SK-N-SH (cell line): Measurements from ENCODE around the gene ERC2. TPM values are rescaled to one million over a fixed set of nuclear protein-coding genes. Genes with fewer than 3 reads are reported as not detected.

ENCODE experiments used
- CTCF ChIA-PET: fragments of 300-600, 350-600 bp; formaldehyde crosslinking; extraction: SDS; loops from one replicate; lab custom pipeline; 2021; lab: Yijun Ruan, JAX
- POLR2A ChIA-PET: fragments of 350-600 bp; sonication (Branson Sonifier 250); formaldehyde crosslinking; extraction: SDS; loops from one replicate; lab custom pipeline; 2020; ENCODE audit warnings: antibody characterized with exemption, inconsistent platforms; lab: Yijun Ruan, JAX
- DNase-seq: peaks from one replicate; pipeline ENCODE4 v3.0.0; 2012
- H2AFZ ChIP-seq: fragments of 200-600 bp; sonication (generic); 2 replicates; pipeline ENCODE4 v1.8.1; 2016; ENCODE audit warnings: antibody characterized with exemption, mild to moderate bottlenecking, low read depth
- H3F3A ChIP-seq: fragments of 200-600 bp; sonication (generic); replicated peaks from 2 replicates; pipeline ENCODE3; 2016; ENCODE audit warnings: antibody characterized with exemption, mild to moderate bottlenecking; ENCODE audit not compliant: insufficient read depth
- H3K27ac ChIP-seq, 2 experiments: fragments of 200-500 bp in 1 of 2; fragments of 200-600 bp in 1 of 2; sonication (Bioruptor generic) in 1 of 2; sonication (generic), shearing (Covaris generic) in 1 of 2; 2 replicates each; pipeline versions ENCODE4 v1.5.1 to v1.6.1; 2014 to 2016; ENCODE audit warnings: low read depth in 2 of 2, inconsistent platforms in 1 of 2, low read length in 1 of 2, mild to moderate bottlenecking in 1 of 2, mixed read lengths in 1 of 2
- H3K27me3 ChIP-seq: fragments of 200-600 bp; sonication (generic), shearing (Covaris generic); 2 replicates; pipeline ENCODE4 v1.6.1; 2016; ENCODE audit warnings: mixed run types; ENCODE audit not compliant: insufficient read depth
- H3K36me3 ChIP-seq, 2 experiments: fragments of 200-500 bp in 1 of 2; fragments of 200-600 bp in 1 of 2; sonication (Bioruptor generic) in 1 of 2; sonication (generic) in 1 of 2; replicated peaks in 1 of 2; 2 replicates each; pipeline versions ENCODE3 to v1.5.1; 2014 to 2016; ENCODE audit warnings: low read length in 1 of 2, mild to moderate bottlenecking in 1 of 2; ENCODE audit not compliant: insufficient read depth in 2 of 2, control insufficient read depth in 1 of 2
- H3K4me1 ChIP-seq, 2 experiments: fragments of 200-500 bp in 1 of 2; fragments of 200-600 bp in 1 of 2; sonication (Bioruptor generic) in 1 of 2; sonication (generic), shearing (Covaris generic) in 1 of 2; 2 replicates each; pipeline versions ENCODE4 v1.5.1 to v1.6.1; 2014 to 2016; ENCODE audit warnings: low read depth in 1 of 2, low read length in 1 of 2, mixed run types in 1 of 2; ENCODE audit not compliant: insufficient read depth in 2 of 2, control insufficient read depth in 1 of 2
- H3K4me2 ChIP-seq: fragments of 200-600 bp; sonication (generic), shearing (Covaris generic); 2 replicates; pipeline ENCODE4 v1.6.1; 2017; ENCODE audit warnings: mixed run types
- H3K4me3 ChIP-seq, 2 experiments: fragments of 200-500 bp in 1 of 2; fragments of 200-600 bp in 1 of 2; sonication (Bioruptor generic) in 1 of 2; sonication (generic), shearing (Covaris generic) in 1 of 2; 2 replicates each; pipeline versions ENCODE4 v1.5.1 to v1.8.1; 2014 to 2016; ENCODE audit warnings: low read depth in 2 of 2, inconsistent platforms in 1 of 2, low read length in 1 of 2, mild to moderate bottlenecking in 1 of 2, mixed read lengths in 1 of 2, moderate library complexity in 1 of 2
- H3K79me2 ChIP-seq: fragments of 200-600 bp; sonication (generic); 2 replicates; pipeline ENCODE4 v1.8.1; 2017; ENCODE audit warnings: mild to moderate bottlenecking; ENCODE audit not compliant: insufficient read depth
- H3K9ac ChIP-seq: fragments of 200-600 bp; sonication (generic); 2 replicates; pipeline ENCODE4 v1.6.1; 2017; ENCODE audit warnings: mixed run types
- H3K9me2 ChIP-seq: fragments of 200-600 bp; sonication (generic); 2 replicates; pipeline ENCODE4 v1.6.1; 2017; ENCODE audit warnings: mixed run types
- H3K9me3 ChIP-seq: fragments of 200-600 bp; sonication (generic); 2 replicates; pipeline ENCODE4 v1.6.1; 2017; ENCODE audit warnings: mixed run types, mild to moderate bottlenecking, moderate library complexity
- H4K20me1 ChIP-seq: fragments of 200-600 bp; sonication (generic); 2 replicates; pipeline ENCODE4 v1.6.1; 2017; ENCODE audit warnings: mild to moderate bottlenecking, mixed run types; ENCODE audit not compliant: insufficient read depth
- FOSL2 ChIP-seq: IDR thresholded peaks from 2 replicates; pipeline ENCODE4 v1.4.0; 2012; ENCODE audit warnings: low read depth, mild to moderate bottlenecking, moderate library complexity, borderline replicate concordance
- GATA2 ChIP-seq: sonication (generic); formaldehyde crosslinking; IDR thresholded peaks from 2 replicates; pipeline ENCODE4 v1.5.0; 2020; ENCODE audit warnings: mild to moderate bottlenecking, missing genetic modification reagents
- JUND ChIP-seq: IDR thresholded peaks from 2 replicates; pipeline ENCODE4 v1.4.0; 2012
- MAX ChIP-seq: IDR thresholded peaks from 2 replicates; pipeline ENCODE4 v1.4.0; 2012; ENCODE audit warnings: low read depth
- MEF2A ChIP-seq: IDR thresholded peaks from 2 replicates; pipeline ENCODE4 v1.4.0; 2012; ENCODE audit warnings: low read depth, borderline replicate concordance
- NRF1 ChIP-seq: IDR thresholded peaks from 2 replicates; pipeline ENCODE4 v1.6.1; 2012; ENCODE audit warnings: low read depth, mild to moderate bottlenecking, low read length
- RAD21 ChIP-seq: IDR thresholded peaks from 2 replicates; pipeline ENCODE4 v1.6.1; 2012; ENCODE audit warnings: mild to moderate bottlenecking, low read length
- RCOR1 ChIP-seq: fragments of 150-350 bp; IDR thresholded peaks from 2 replicates; pipeline ENCODE4 v1.6.1; 2017; ENCODE audit warnings: antibody characterized with exemption, low read length
- REST ChIP-seq: IDR thresholded peaks from 2 replicates; pipeline ENCODE4 v1.6.1; 2012; ENCODE audit warnings: mild to moderate bottlenecking, low read depth, low read length, moderate library complexity
- RXRA ChIP-seq: IDR thresholded peaks from 2 replicates; pipeline ENCODE4 v1.4.0; 2012; ENCODE audit warnings: low read depth, mild to moderate bottlenecking, borderline replicate concordance
- TEAD4 ChIP-seq: IDR thresholded peaks from 2 replicates; pipeline ENCODE4 v1.4.0; 2012; ENCODE audit warnings: mild to moderate bottlenecking, borderline replicate concordance; ENCODE audit not compliant: insufficient read depth
- YY1 ChIP-seq: IDR thresholded peaks from 2 replicates; pipeline ENCODE4 v1.4.0; 2012; ENCODE audit warnings: low read depth, mild to moderate bottlenecking
- WGBS: methylation state at CpG from one replicate; pipeline ENCODE4 v1.1.6; 2017; ENCODE audit warnings: low lambda C conversion rate; 5-methylcytosine and 5-hydroxymethylcytosine counted together
- polyA plus RNA-seq, 3 experiments: library from polyadenylated mRNA; depleted of rRNA; stranded (reverse); fragments of >200 nt; gene quantifications; 2 replicates each; pipeline ENCODE4 v1.2.3, GENCODE V29; 2012
- TF ChIP-seq, protein P1 (sequence below): IDR thresholded peaks from 2 replicates; pipeline ENCODE4 v1.4.0; 2012; ENCODE audit warnings: low read depth, borderline replicate concordance
- TF ChIP-seq, protein P2 (sequence below): fragments of 150-350 bp; IDR thresholded peaks from 2 replicates; pipeline ENCODE4 v1.6.1; 2016; ENCODE audit warnings: mild to moderate bottlenecking, low read depth, low read length
- TF ChIP-seq, protein P3 (sequence below): IDR thresholded peaks from 2 replicates; pipeline ENCODE4 v1.4.0; 2012; ENCODE audit warnings: low read depth, borderline replicate concordance
- TF ChIP-seq, protein P4 (sequence below): IDR thresholded peaks from 2 replicates; pipeline ENCODE4; 2012

ERC2 gene
- polyA plus RNA-seq, 1 of the 3 experiments (the other 2 are of a cell fraction): 1.6 TPM

GRCh38 chr3:55647670-55648069 lies 820.6 kb downstream of the ERC2 start:
- Histone ChIP-seq H3K4me2 (no peak overlapping the region), H3K4me1 (no peaks in the 10 kb centered on the region; a peak in 1 of 4 replicates), H3K4me3 (no peak overlapping the region), H3K9me2 (no peaks in the 10 kb centered on the region), H3K27ac (no peak overlapping the region), H3K27me3 (no peaks in the 10 kb centered on the region), H2AFZ (no peak overlapping the region), H3F3A (no peaks in the 10 kb centered on the region), H3K9ac (no peak overlapping the region), H3K79me2 (no peaks in the 10 kb centered on the region), H3K36me3 (no peaks in the 10 kb centered on the region), H4K20me1 (no peaks in the 10 kb centered on the region), H3K9me3 (no peaks in the 10 kb centered on the region)
- 84% methylated on average over 8 of the region's 10 CpGs for WGBS
- TF ChIP-seq NRF1 (no peak), JUND (no peak), MAX (no peak), RCOR1 (no peak), MEF2A (no peak), GATA2 (no peak), REST (no peak), RAD21 (no peak), FOSL2 (no peak), RXRA (no peak), YY1 (no peak), TEAD4 (no peak)
- TF ChIP-seq, protein P1, sequence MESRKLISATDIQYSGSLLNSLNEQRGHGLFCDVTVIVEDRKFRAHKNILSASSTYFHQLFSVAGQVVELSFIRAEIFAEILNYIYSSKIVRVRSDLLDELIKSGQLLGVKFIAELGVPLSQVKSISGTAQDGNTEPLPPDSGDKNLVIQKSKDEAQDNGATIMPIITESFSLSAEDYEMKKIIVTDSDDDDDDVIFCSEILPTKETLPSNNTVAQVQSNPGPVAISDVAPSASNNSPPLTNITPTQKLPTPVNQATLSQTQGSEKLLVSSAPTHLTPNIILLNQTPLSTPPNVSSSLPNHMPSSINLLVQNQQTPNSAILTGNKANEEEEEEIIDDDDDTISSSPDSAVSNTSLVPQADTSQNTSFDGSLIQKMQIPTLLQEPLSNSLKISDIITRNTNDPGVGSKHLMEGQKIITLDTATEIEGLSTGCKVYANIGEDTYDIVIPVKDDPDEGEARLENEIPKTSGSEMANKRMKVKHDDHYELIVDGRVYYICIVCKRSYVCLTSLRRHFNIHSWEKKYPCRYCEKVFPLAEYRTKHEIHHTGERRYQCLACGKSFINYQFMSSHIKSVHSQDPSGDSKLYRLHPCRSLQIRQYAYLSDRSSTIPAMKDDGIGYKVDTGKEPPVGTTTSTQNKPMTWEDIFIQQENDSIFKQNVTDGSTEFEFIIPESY: no peak
- TF ChIP-seq, protein P2, sequence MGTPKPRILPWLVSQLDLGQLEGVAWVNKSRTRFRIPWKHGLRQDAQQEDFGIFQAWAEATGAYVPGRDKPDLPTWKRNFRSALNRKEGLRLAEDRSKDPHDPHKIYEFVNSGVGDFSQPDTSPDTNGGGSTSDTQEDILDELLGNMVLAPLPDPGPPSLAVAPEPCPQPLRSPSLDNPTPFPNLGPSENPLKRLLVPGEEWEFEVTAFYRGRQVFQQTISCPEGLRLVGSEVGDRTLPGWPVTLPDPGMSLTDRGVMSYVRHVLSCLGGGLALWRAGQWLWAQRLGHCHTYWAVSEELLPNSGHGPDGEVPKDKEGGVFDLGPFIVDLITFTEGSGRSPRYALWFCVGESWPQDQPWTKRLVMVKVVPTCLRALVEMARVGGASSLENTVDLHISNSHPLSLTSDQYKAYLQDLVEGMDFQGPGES: no peak
- TF ChIP-seq, protein P3, sequence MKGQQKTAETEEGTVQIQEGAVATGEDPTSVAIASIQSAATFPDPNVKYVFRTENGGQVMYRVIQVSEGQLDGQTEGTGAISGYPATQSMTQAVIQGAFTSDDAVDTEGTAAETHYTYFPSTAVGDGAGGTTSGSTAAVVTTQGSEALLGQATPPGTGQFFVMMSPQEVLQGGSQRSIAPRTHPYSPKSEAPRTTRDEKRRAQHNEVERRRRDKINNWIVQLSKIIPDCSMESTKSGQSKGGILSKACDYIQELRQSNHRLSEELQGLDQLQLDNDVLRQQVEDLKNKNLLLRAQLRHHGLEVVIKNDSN: no peak
- TF ChIP-seq, protein P4, sequence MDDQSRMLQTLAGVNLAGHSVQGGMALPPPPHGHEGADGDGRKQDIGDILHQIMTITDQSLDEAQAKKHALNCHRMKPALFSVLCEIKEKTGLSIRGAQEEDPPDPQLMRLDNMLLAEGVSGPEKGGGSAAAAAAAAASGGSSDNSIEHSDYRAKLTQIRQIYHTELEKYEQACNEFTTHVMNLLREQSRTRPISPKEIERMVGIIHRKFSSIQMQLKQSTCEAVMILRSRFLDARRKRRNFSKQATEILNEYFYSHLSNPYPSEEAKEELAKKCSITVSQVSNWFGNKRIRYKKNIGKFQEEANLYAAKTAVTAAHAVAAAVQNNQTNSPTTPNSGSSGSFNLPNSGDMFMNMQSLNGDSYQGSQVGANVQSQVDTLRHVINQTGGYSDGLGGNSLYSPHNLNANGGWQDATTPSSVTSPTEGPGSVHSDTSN: no peak
- peak; percentile 14 for DNase-seq
- ChIA-PET CTCF (no interaction called here), POLR2A (no interaction called here)
